ENCODE data around the gene PLA2G4D.

The PLA2G4D gene

DNA sequence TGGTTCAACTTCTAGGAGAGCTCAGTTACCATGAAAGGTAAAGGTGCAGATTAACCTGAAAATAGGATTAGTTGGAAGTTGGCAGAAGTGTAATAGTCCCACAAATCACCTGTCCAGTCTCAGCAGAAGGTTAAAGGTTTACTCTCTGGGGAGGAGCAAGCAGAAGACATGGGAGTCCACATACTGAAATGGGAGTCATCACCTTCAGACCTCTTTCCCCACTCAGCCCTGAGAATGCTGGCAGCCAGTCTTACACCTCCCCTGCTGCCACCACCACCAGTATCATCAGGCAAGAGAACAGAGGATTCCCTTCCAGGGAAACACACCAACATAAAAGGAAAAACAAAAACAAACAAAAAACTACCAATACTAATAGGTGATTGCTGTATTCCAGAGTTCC, 13.8 kb upstream of the PLA2G4D start:
- H3K27ac ChIP-seq (ENCODE audit: low read length), result no peak overlapping the region
- no peak overlapping the region for H3K9ac ChIP-seq (ENCODE audit: low read depth, low read length)
- H3K9me3 ChIP-seq (ENCODE audit: insufficient read depth, low read length, severe bottlenecking), result no peaks in the 10 kb centered on the region
- no peak overlapping the region for H3K4me3 ChIP-seq (ENCODE audit: low read depth in 1 of 2, low read length in 2 of 2)
- H2AFZ ChIP-seq (ENCODE audit: low read depth, low read length), result no peak overlapping the region
- DNase-seq (no peak), ATAC-seq (ENCODE audit: insufficient read depth, low read depth) (no peak)
- H4K20me1 ChIP-seq (ENCODE audit: insufficient read depth, low read length), result no peaks in the 10 kb centered on the region
- no peaks in the 10 kb centered on the region for H3K27me3 ChIP-seq (ENCODE audit: insufficient read depth, low read length, poor library complexity)
- peaks cover 34% of the 10 kb centered on the region for H3K4me1 ChIP-seq (ENCODE audit: insufficient read depth, low read length)
- TF ChIP-seq, protein P1, sequence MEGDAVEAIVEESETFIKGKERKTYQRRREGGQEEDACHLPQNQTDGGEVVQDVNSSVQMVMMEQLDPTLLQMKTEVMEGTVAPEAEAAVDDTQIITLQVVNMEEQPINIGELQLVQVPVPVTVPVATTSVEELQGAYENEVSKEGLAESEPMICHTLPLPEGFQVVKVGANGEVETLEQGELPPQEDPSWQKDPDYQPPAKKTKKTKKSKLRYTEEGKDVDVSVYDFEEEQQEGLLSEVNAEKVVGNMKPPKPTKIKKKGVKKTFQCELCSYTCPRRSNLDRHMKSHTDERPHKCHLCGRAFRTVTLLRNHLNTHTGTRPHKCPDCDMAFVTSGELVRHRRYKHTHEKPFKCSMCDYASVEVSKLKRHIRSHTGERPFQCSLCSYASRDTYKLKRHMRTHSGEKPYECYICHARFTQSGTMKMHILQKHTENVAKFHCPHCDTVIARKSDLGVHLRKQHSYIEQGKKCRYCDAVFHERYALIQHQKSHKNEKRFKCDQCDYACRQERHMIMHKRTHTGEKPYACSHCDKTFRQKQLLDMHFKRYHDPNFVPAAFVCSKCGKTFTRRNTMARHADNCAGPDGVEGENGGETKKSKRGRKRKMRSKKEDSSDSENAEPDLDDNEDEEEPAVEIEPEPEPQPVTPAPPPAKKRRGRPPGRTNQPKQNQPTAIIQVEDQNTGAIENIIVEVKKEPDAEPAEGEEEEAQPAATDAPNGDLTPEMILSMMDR (IDR thresholded peaks at IDR 0.05; ENCODE audit: borderline replicate concordance, extremely low read depth, low read length, poor library complexity, severe bottlenecking), result no peak
- TF ChIP-seq EZH2 (IDR thresholded peaks at IDR 0.05; ENCODE audit: borderline replicate concordance, low read depth, low read length, severe bottlenecking), result no peak
- no peak overlapping the region for H3K4me2 ChIP-seq (ENCODE audit: insufficient read depth, low read length)
- no peaks in the 10 kb centered on the region for H3K79me2 ChIP-seq (ENCODE audit: insufficient read depth, low read length)
- H3K36me3 ChIP-seq (ENCODE audit: insufficient read depth, low read length), result no peaks in the 10 kb centered on the region

DNA sequence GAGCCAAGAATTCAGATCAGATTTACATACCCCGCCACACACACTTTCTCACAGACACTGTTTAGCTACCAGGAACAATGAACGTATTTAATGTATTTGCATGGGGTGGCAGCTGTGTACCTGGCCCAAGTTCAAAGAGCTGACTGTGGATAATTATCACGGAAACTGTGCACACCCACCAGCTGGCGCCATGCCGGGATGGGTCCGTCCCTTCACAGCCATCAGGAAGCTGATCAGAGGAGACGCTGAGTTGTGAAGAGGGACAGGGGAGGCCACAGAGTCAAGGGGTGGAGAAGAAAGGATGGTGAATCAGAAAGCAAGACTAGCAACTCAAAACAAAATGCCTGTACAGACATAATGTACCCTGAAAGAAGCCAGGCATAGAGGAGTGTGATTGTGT, 13.1 kb upstream of the PLA2G4D start:
- Histone ChIP-seq H3K9ac (ENCODE audit: low read depth, low read length) (no peak overlapping the region), H3K27me3 (ENCODE audit: insufficient read depth, low read length, poor library complexity) (no peaks in the 10 kb centered on the region), H2AFZ (ENCODE audit: low read depth, low read length) (no peak overlapping the region), H3K4me1 (ENCODE audit: insufficient read depth, low read length) (peaks cover 32% of the 10 kb centered on the region), H3K27ac (ENCODE audit: low read length) (no peak overlapping the region), H3K4me2 (ENCODE audit: insufficient read depth, low read length) (no peak overlapping the region), H3K4me3 (ENCODE audit: low read depth in 1 of 2, low read length in 2 of 2) (no peak overlapping the region), H3K79me2 (ENCODE audit: insufficient read depth, low read length) (no peaks in the 10 kb centered on the region), H4K20me1 (ENCODE audit: insufficient read depth, low read length) (no peaks in the 10 kb centered on the region), H3K9me3 (ENCODE audit: insufficient read depth, low read length, severe bottlenecking) (no peaks in the 10 kb centered on the region), H3K36me3 (ENCODE audit: insufficient read depth, low read length) (no peaks in the 10 kb centered on the region)
- ATAC-seq (ENCODE audit: insufficient read depth, low read depth), result no peak
- DNase-seq, result no peak
- TF ChIP-seq, protein P1 (IDR thresholded peaks at IDR 0.05; ENCODE audit: borderline replicate concordance, extremely low read depth, low read length, poor library complexity, severe bottlenecking), result no peak
- TF ChIP-seq EZH2 (IDR thresholded peaks at IDR 0.05; ENCODE audit: borderline replicate concordance, low read depth, low read length, severe bottlenecking), result no peak

DNA sequence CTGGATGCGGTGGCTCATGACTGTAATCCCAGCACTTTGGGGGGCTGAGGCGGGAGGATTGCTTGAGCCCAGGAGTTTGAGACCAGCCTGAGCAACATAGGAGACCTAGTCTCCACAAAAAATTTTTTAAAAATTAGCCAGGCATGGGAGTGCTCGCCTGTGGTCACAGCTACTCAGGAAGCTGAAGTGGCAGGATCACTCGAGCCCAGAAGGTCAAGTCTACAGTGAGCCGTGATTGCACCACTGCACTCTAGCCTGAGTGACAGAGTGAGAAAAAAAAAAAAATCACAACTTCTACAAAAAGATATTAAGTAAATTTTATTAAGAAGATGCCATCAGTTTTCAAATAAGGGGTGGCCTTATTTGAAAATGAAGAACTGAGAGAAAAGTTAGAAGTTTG, 11.9 kb upstream of the PLA2G4D start:
- H3K27me3 ChIP-seq (ENCODE audit: insufficient read depth, low read length, poor library complexity), result no peaks in the 10 kb centered on the region
- no peaks in the 10 kb centered on the region for H3K79me2 ChIP-seq (ENCODE audit: insufficient read depth, low read length)
- H2AFZ ChIP-seq (ENCODE audit: low read depth, low read length), result no peak overlapping the region
- TF ChIP-seq, protein P1 (IDR thresholded peaks at IDR 0.05; ENCODE audit: borderline replicate concordance, extremely low read depth, low read length, poor library complexity, severe bottlenecking), result no peak
- no peak for TF ChIP-seq EZH2 (IDR thresholded peaks at IDR 0.05; ENCODE audit: borderline replicate concordance, low read depth, low read length, severe bottlenecking)
- H4K20me1 ChIP-seq (ENCODE audit: insufficient read depth, low read length), result no peaks in the 10 kb centered on the region
- peaks cover 20% of the 10 kb centered on the region for H3K4me1 ChIP-seq (ENCODE audit: insufficient read depth, low read length)
- no peak overlapping the region for H3K9ac ChIP-seq (ENCODE audit: low read depth, low read length)
- no peak overlapping the region for H3K27ac ChIP-seq (ENCODE audit: low read length)
- no peaks in the 10 kb centered on the region for H3K36me3 ChIP-seq (ENCODE audit: insufficient read depth, low read length)
- H3K4me2 ChIP-seq (ENCODE audit: insufficient read depth, low read length), result no peak overlapping the region
- no peaks in the 10 kb centered on the region for H3K9me3 ChIP-seq (ENCODE audit: insufficient read depth, low read length, severe bottlenecking)
- ATAC-seq (ENCODE audit: insufficient read depth, low read depth), result no peak
- H3K4me3 ChIP-seq (ENCODE audit: low read depth in 1 of 2, low read length in 2 of 2), result no peak overlapping the region
- DNase-seq, result no peak

Measured in DND-41 (cell line).